GM19240 (cell line): ENCODE results near the gene ISM1.

ENCODE experiments used
- DNase-seq: peaks from one replicate; pipeline ENCODE4 v3.0.0; 2011; ENCODE audit warnings: low spot score; ENCODE audit not compliant: insufficient read length

The ISM1 gene

GRCh38 chr20:13220904-13221297, at the start of gene ISM1:
TSS of gene ISM1 (plus strand) at chr20:13221274. CDS start at chr20:13221777, 503 bp downstream.
- no peak for DNase-seq

GRCh38 chr20:13173201-13173600, 47.9 kb upstream of the ISM1 start:
- no peak for DNase-seq

- no peak for DNase-seq
Observed at GRCh38 chr20:13174402-13174801, 46.7 kb upstream of the ISM1 start.

GRCh38 chr20:13180986-13181889, 39.8 kb upstream of the ISM1 start:
- no peak for DNase-seq

GRCh38 chr20:13183005-13183404, 38.1 kb upstream of the ISM1 start:
- no peak for DNase-seq

GRCh38 chr20:13186043-13186774, 34.9 kb upstream of the ISM1 start:
- no peak for DNase-seq

GRCh38 chr20:13187899-13188298, 33.2 kb upstream of the ISM1 start:
- no peak for DNase-seq

- DNase-seq = no peak
Observed at GRCh38 chr20:13199279-13199678, 21.8 kb upstream of the ISM1 start.

GRCh38 chr20:13200767-13201500, 20.1 kb upstream of the ISM1 start:
- DNase-seq = no peak

- DNase-seq = no peak
Observed at GRCh38 chr20:13202565-13202964, 18.5 kb upstream of the ISM1 start.

GRCh38 chr20:13205425-13205824, 15.6 kb upstream of the ISM1 start:
- DNase-seq = no peak

- DNase-seq = no peak
Observed at GRCh38 chr20:13205848-13206434, 15.1 kb upstream of the ISM1 start.

GRCh38 chr20:13207016-13207415, 14.1 kb upstream of the ISM1 start:
- no peak for DNase-seq

GRCh38 chr20:13211956-13212618, 9.0 kb upstream of the ISM1 start:
- no peak for DNase-seq

- DNase-seq = no peak
Observed at GRCh38 chr20:13212750-13213149, 8.3 kb upstream of the ISM1 start.

- no peak for DNase-seq
Observed at GRCh38 chr20:13213335-13213734, 7.7 kb upstream of the ISM1 start.

- DNase-seq = no peak
Observed at GRCh38 chr20:13216533-13216932, 4.5 kb upstream of the ISM1 start.

GRCh38 chr20:13219327-13220193, 1.5 kb upstream of the ISM1 start:
- no peak for DNase-seq

GRCh38 chr20:13220194-13220903, 725 bp upstream of the ISM1 start:
- DNase-seq = no peak
